Stimulated activated naive CD4-positive, alpha-beta T cell (primary cell): ENCODE measurements around the gene ITGB6.
"Not testable (repeated sequence)": the region's sequence is repeated elsewhere in the genome, so short reads cannot be mapped to it uniquely, and the experiment has no call there.

Source experiments
- DNase-seq, 6 experiments: peaks; one replicate each; lab custom pipeline; 2025; lab: John Stamatoyannopoulos, UW

ITGB6 gene

DNA sequence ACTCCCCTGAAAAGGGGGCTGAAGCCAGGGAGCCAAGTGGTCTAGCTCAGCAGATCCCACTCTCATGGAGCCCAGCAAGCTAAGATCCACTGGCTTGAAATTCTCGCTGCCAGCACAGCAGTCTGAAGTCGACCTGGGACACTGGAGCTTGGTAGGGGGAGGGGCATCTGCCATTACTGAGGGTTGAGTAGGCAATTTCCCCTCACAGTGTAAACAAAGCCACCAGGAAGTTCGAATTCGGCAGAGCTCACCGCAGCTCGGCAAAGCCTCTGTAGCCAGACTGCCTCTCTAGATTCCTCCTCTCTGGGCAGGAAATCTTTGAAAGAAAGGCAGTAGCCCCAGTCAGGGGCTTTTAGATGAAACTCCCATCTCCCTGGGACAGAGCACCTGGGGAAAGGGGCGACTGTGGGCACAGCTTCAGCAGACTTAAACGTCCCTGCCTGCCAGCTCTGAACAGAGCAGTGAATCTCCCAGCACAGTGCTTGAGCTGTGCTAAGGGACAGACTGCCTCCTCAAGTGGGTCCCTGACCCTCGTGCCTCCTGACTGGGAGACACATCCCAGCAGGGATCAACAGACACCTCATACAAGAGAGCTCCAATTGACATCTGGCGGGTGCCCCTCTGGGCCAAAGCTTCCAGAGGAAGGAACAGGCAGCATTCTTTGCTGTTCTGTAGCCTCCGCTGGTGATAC is 18.8 kb downstream of the ITGB6 start:
- peak in 5 of 6 experiments; percentile 1 to 68 (median 43) for DNase-seq

DNA sequence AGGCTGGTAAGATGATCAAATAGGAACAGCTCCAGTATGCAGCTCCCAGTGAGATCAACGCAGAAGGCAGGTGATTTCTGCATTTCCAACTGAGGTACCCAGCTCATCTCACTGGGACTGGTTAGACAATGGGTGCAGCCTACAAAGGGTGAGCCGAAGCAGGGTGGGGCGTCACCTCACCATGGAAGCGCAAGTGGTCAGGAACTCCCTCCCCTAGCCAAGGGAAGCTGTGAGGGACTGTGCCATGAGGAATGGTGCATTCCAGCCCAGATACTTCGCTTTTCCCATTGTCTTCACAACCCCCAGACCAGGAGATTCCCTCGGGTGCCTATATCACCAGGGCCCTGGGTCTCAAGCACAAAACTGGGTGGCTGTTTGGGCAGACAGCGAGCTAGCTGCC is 19.4 kb downstream of the ITGB6 start:
- not testable (repeated sequence) for DNase-seq

DNA sequence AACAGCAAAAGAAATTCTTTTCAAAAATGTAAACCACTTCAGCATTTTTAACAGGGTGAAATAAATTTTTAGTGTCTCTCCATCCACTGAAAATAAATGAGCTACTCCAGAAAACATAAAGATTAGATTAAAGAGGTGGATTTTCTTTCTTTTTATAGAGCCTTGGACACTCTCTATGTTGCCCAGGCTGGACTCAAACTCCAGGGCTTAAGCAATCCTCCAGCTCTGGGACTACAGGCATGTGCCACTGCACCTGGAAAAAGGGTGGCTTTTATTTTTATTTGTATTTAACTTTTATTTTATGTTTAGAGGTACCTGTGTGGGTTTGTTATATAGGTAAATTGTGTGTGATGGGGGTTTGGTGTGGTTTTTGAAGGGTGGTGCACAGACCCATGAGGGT is 19.9 kb downstream of the ITGB6 start:
- DNase-seq, result no peak

DNA sequence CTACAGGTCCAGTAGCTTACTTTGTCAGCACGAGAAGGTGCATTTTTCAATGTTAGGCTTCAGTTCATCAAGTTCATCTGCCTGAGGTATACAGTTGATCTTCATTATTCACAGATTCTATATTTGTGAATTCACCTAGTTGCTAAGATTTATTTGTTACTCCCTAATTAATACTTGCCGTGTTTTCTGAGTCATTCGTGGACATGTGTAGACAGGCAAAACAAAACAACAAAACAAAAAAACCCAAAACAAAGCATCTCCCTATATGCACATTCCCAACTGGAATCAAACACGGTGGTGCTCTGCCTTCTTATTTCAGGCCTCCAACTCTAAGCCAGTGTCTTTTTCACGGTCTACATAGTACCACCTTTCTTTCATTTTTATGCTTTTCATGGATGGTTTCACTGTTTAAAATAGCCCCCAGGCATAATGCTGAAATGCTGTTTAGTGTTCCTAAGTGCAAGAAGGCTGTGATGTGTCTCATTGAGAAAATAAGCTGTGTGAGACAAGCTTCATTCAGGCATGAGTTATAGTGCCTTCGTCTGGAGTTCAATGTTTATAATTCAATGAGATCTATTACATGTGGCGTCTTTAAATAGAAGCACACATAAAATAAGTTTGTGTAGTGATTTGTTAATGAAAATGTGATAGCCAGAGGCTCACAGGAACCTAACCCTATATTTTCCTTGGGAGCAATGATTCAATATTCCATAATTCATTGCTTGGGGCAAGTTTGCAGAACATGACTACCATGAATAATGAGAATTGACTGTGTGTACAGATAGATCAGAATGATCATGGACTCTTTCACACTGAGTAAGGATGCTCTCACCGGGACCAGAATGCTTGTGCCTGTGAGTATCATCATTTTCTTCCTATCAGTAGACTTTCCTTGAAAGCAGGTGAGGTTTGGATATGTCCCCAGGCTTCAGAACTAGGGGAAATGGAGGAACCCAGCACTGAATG is 24.6 kb downstream of the ITGB6 start:
- DNase-seq, result no peak

GRCh38 chr2:160174322-160174721 is 25.8 kb downstream of the ITGB6 start:
- DNase-seq, result no peak

- no peak for DNase-seq
Observed at GRCh38 chr2:160169988-160170387, 30.1 kb downstream of the ITGB6 start.

- no peak for DNase-seq
Observed at GRCh38 chr2:160169471-160169870, 30.6 kb downstream of the ITGB6 start.

DNA sequence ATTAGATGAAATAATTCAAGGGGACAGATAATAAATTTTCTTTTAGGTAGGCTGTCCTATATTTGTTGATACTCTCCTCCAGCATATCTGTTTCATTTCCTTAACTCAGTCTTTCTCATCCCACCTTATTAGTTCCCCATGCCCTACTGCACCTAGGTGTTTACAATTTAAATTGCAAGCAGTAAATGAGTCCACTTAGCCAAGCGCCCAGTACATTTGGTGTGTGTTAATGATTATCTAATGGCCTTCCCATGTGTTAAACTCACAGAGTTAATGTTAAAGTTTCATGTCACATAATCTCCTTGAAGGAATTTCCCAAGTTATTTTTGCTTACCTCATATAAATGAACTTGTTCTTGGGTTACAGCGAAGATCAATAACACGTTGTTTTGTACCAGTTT is 31.2 kb downstream of the ITGB6 start:
- no peak for DNase-seq

DNA sequence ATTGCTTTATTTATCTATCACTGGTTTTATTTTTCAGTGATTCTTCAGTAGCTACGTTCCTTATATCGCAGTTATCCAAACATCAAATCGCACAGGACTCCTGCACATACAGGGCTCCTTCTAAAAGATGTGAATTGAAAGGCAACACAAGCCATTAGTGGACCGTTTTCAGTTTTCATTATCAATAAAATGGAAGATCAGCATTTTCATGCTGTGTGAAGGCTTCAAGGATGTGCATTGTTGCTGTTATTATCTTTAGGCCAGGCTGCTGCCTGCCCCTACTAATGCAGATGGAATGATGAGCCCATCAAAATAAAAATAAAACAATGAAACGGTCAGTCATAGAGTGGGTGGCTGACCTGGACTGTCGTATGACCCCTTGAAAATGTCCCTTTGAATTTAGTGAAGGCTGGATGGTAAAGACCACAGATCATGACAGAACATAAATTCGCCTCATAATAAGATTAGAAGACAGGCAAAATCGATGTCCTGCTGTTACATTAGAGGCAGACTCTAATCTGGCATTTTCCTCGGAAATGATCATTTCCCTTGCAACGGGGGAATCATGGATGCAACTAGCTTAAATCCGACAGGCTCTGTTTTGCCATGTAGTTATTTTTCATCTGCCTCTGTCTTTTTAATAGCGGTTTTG is 32.9 kb downstream of the ITGB6 start:
- DNase-seq, result no peak

DNA sequence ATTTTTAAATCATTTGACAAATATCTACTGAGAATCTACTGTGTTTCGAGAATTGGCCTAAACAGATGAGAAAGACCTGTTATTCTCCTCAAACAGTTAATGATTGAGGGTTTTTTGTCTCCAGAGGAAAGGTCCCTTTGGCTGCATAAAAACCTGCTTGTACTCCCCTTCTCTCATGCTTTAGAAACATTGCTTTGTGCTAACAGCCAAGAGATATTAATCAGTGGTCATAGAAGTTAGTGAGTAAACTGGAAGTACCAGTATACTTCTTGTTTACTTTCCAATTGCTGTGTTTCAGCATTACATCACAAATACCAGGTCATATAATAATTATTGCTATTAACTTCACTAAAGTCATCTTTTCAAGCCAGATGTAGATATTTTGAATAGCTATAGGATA is 34.1 kb downstream of the ITGB6 start:
- no peak for DNase-seq

- no peak for DNase-seq
Observed at GRCh38 chr2:160165081-160165480, 35.0 kb downstream of the ITGB6 start.

- no peak for DNase-seq
Observed at GRCh38 chr2:160157861-160158829, 41.9 kb downstream of the ITGB6 start.

GRCh38 chr2:160156665-160157064 is 43.4 kb downstream of the ITGB6 start:
- no peak for DNase-seq

GRCh38 chr2:160156100-160156499 is 44.0 kb downstream of the ITGB6 start:
- no peak for DNase-seq

- not testable (repeated sequence) for DNase-seq
Observed at GRCh38 chr2:160148419-160148818, 51.7 kb downstream of the ITGB6 start.

- no peak for DNase-seq
Observed at GRCh38 chr2:160145471-160145870, 54.6 kb downstream of the ITGB6 start.

GRCh38 chr2:160144280-160144990 is 55.6 kb downstream of the ITGB6 start:
- no peak for DNase-seq

DNA sequence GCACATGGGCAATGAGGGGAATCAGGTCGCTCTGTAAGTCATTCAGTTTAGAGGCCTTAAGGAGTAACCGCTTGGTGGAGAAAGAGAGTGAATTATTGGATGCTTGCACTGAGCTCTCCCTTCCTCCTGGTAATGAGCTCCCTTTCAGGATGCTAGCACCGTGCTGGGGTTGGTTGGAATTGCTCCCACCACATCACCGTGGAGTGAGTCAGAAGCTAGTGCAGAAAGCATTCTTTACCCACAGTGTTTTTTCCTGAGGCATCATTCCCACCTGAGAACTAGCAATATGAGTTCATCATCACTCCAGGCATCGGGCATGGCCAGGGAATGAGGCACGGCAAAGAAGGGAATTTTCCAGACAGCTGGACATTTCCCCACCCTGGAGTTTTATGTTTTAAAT is 57.6 kb downstream of the ITGB6 start:
- DNase-seq, result no peak

DNA sequence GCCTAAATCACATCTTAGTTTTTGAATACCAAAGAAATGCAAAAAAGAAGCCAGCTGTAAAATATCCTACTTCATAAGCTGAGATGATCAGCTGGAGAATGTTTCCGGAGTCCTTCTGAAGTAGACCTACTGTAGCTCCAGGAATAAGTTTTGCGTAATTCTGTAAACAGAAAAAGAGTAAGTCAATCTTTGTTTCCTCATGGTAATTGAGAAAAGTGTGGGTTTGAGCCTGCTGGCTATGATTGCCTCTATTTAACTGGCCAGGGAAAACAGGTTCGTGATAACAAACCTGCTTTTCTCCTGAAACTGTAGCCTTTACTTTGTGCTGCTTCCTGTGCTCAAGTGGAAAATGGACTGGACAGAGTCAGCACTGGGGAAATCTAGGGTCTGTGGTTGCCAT is 58.2 kb downstream of the ITGB6 start:
- no peak for DNase-seq

DNA sequence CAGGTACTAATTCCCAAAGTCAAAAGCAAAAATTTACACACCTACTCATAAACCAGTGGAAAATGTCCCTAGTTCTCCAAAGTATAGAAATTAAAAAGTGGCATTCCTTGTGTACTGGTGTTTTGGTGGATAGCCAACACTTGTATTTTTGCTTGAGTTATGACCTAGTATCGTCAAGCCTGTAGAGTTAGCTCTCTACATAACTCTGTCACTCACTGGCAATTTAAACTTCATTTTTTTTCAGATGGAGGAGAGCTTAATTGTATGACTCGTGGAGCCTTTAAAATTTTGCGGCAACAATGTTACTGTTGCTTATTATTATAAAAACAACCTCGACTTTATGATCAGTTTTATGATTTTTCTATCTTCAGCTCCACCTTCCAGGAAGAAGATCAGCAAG is 58.7 kb downstream of the ITGB6 start:
- no peak for DNase-seq

DNA sequence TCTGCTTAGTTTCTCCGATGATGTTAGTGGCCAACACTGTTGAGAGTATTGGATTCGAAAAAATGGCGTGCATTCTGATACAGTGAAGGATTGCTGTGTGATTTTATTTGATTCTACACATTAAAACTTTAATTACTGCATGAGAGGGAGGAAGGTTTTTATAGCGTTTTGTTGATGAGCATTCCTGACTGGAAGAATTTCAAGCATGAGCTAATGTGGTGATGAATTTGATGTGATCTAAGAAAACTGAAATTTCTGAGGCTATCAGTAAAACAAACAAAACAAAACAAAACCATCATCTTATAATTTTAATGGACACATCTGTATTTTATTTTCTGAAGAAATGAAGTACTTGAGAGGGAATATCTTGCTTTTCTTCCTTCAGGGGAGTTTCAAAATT is 59.6 kb downstream of the ITGB6 start:
- no peak for DNase-seq
